ENCODE results near the gene MRPS6. TPM values are rescaled to one million over a fixed set of nuclear protein-coding genes. Genes with fewer than 3 reads are reported as not detected.
A peak's percentile ranks its signal among the peaks of the same experiment; 100 is the strongest.

MRPS6 gene
- total RNA-seq, 1 experiment from 2014 or later: 32.8 TPM

DNA sequence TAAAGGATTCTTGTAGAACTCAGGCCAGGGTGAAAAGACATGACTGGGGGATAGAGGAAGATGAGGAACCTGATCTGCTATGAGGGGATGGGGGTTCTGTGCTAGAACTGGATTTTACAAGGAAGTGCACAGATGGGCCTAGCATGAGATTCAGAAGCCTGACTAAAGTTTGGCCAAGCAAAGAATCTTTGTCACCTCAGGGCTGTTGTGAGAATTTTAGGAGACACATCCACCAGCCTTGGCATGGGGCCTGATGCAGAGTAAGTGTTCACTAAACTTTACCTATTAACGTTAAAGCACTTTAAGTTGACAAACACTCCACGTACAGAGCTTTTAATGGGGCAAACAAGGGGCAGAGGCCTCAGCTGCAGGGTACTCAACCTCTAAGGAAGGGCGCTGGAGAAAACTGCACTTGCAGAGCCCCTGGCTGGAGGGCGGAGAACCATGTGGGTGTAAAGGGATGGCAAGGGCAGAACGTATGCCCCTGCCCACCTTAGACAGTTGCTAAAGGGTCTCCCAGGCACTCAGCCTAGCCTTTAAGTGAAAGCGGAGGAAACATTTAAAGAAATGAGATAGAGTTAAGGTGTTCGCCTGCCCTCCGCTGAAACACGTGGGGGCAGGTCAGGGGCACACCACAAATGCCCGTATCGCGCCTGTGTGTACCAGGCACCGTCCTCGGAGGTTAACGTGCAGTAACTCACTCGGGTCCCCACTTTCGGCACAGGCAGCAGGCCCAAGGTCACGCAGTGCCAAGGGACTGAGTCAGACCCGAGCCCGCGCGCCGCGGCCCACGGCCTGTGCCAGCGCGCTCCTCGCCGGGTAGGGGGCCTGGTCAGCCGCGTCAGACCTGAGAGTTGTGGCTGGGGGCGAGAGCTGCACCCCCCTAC is 990 bp upstream of the MRPS6 start:
- Histone ChIP-seq H3K4me2 (ENCODE audit: low read length) (peak overlapping the region; percentile 90), H3K4me1 (ENCODE audit: insufficient read depth, low read length) (peaks cover 33% of the 10 kb centered on the region), H2AFZ (ENCODE audit: low read length) (peak overlapping the region; percentile 96), H3K9ac (ENCODE audit: low read length) (peak overlapping the region; percentile 62), H4K20me1 (ENCODE audit: low read length) (peaks cover 32% of the 10 kb centered on the region), H3K36me3 (ENCODE audit: low read depth, low read length) (peaks cover 8% of the 10 kb centered on the region; the same call in 1 of the 2 replicates), H3K9me3 (ENCODE audit: low read length) (no peaks in the 10 kb centered on the region), H3F3A (ENCODE audit: low read length, unreplicated experiment) (no peaks in the 10 kb centered on the region), H3K79me2 (ENCODE audit: low read length) (peaks cover 34% of the 10 kb centered on the region), H3K27me3 (ENCODE audit: low read length) (no peaks in the 10 kb centered on the region), H3K9me2 (replicated peaks; ENCODE audit: low read length) (no peaks in the 10 kb centered on the region), H3K4me3 (ENCODE audit: low read length) (peak overlapping the region; percentile 70), H3K27ac (ENCODE audit: low read length) (no peak overlapping the region)
- ChIA-PET POLR2A (ENCODE audit: unreplicated experiment) (interaction anchor here (0.6 to 1.0 kb wide), 2 partner anchors 13 to 140 kb away, joined by 3 to 12 read pairs; no protein-coding TSS in a partner anchor), CTCF (interaction anchor here (0.5 to 0.7 kb wide), 2 partner anchors 33 to 275 kb away, joined by 3 read pairs; no protein-coding TSS in a partner anchor)
- TSS peak; percentile 67 for BruUV-seq (replicated peaks)
- intact Hi-C loops (cut with micrococcal nuclease): loop anchor here (2.0 to 5.0 kb wide), 2 partner anchors 125 to 148 kb away; no protein-coding TSS in a partner anchor
- ATAC-seq: peak; percentile 43
- TF ChIP-seq EZH2phosphoT487 (IDR thresholded peaks at IDR 0.05; ENCODE audit: borderline replicate concordance, low read length): no peak
- TF ChIP-seq, protein P1, sequence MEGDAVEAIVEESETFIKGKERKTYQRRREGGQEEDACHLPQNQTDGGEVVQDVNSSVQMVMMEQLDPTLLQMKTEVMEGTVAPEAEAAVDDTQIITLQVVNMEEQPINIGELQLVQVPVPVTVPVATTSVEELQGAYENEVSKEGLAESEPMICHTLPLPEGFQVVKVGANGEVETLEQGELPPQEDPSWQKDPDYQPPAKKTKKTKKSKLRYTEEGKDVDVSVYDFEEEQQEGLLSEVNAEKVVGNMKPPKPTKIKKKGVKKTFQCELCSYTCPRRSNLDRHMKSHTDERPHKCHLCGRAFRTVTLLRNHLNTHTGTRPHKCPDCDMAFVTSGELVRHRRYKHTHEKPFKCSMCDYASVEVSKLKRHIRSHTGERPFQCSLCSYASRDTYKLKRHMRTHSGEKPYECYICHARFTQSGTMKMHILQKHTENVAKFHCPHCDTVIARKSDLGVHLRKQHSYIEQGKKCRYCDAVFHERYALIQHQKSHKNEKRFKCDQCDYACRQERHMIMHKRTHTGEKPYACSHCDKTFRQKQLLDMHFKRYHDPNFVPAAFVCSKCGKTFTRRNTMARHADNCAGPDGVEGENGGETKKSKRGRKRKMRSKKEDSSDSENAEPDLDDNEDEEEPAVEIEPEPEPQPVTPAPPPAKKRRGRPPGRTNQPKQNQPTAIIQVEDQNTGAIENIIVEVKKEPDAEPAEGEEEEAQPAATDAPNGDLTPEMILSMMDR (conservative IDR thresholded peaks at IDR 0.05; ENCODE audit: low read depth, low read length): no peak
- no peak for TF ChIP-seq EZH2 (IDR thresholded peaks at IDR 0.05; ENCODE audit: low read length, unreplicated experiment)
- DNase-seq: peak; percentile 27

DNA sequence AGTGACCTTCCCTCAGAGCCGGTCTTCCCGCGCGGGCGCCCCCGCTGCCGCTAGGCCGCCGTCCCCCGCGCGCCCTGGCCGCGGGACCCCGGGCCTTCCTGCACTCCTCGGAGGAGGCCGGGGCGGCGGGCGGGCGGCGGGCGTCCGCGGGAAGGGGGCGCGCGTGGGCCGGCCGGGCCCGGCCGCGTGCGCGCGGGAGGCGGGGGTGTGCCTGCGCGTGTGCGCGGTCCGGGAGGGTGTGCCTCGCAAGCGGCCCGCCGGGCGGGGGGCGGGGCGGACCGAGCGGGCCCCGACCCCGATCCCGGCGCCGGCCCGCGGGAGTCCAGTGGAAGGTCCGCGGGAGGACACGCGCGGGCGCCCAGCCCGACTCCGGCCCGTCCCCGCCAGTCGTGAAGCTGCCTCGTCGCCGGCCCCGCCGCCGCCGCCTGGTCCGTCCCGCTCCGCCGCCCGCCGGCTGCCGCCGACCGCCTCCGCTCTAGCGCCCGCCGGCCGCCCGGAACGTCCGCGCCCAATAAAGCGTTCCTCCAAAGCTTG is 438 bp downstream of the MRPS6 start:
- Histone ChIP-seq H3K4me1 (ENCODE audit: insufficient read depth, low read length) (peaks cover 47% of the 10 kb centered on the region), H3K27ac (ENCODE audit: low read length) (no peak overlapping the region), H3K4me3 (ENCODE audit: low read length) (peak overlapping the region; percentile 78), H3K79me2 (ENCODE audit: low read length) (peaks cover 48% of the 10 kb centered on the region), H3K4me2 (ENCODE audit: low read length) (peak overlapping the region; percentile 83), H3F3A (ENCODE audit: low read length, unreplicated experiment) (no peaks in the 10 kb centered on the region), H4K20me1 (ENCODE audit: low read length) (peaks cover 45% of the 10 kb centered on the region), H2AFZ (ENCODE audit: low read length) (peak overlapping the region; percentile 57; the same call in 1 of the 2 replicates), H3K36me3 (ENCODE audit: low read depth, low read length) (peaks cover 18% of the 10 kb centered on the region), H3K9me2 (replicated peaks; ENCODE audit: low read length) (no peaks in the 10 kb centered on the region), H3K27me3 (ENCODE audit: low read length) (no peaks in the 10 kb centered on the region), H3K9ac (ENCODE audit: low read length) (peak overlapping the region; percentile 76), H3K9me3 (ENCODE audit: low read length) (no peaks in the 10 kb centered on the region)
- ATAC-seq (peak; percentile 37), DNase-seq (peak; percentile 34)
- CTCF ChIA-PET: no interaction called here
- intact Hi-C loops (cut with micrococcal nuclease): loop anchor here (2.0 to 5.0 kb wide), 2 partner anchors 127 to 149 kb away; no protein-coding TSS in a partner anchor
- BruUV-seq (replicated peaks): no TSS peak
- TF ChIP-seq EZH2phosphoT487 (IDR thresholded peaks at IDR 0.05; ENCODE audit: borderline replicate concordance, low read length): no peak
- TF ChIP-seq, protein P1 (conservative IDR thresholded peaks at IDR 0.05; ENCODE audit: low read depth, low read length): no peak
- no peak for TF ChIP-seq EZH2 (IDR thresholded peaks at IDR 0.05; ENCODE audit: low read length, unreplicated experiment)
- POLR2A ChIA-PET (ENCODE audit: unreplicated experiment): interaction anchor here (0.6 to 1.0 kb wide), 3 partner anchors 14 to 142 kb away, joined by 3 to 9 read pairs (median 6); no protein-coding TSS in a partner anchor

All from PC-3 (cell line).